Loucy (cell line): Measurements from ENCODE around the gene ARHGAP22.

Experiments used
- H2AFZ ChIP-seq: fragments of 200-600 bp; sonication (generic); 2 replicates; pipeline ENCODE4 v1.6.0; 2016; ENCODE audit warnings: antibody characterized with exemption, mild to moderate bottlenecking, low read length, moderate library complexity
- H3F3A ChIP-seq: fragments of 200-600 bp; 2 replicates; pipeline ENCODE4 v1.6.0; 2016; ENCODE audit warnings: antibody characterized with exemption, low read depth, mild to moderate bottlenecking
- H3K27me3 ChIP-seq: fragments of 200-600 bp; sonication (generic); 2 replicates; pipeline ENCODE4 v1.6.1; 2014; ENCODE audit warnings: low read length, mild to moderate bottlenecking; ENCODE audit not compliant: insufficient read depth, poor library complexity, severe bottlenecking
- H3K36me3 ChIP-seq: fragments of 200-600 bp; sonication (generic); 2 replicates; pipeline ENCODE4 v1.6.1; 2016; ENCODE audit warnings: low read length; ENCODE audit not compliant: insufficient read depth
- H3K4me1 ChIP-seq: fragments of 200-600 bp; sonication (generic); 2 replicates; pipeline ENCODE4 v1.5.1; 2014; ENCODE audit warnings: low read length, mild to moderate bottlenecking; ENCODE audit not compliant: insufficient read depth, poor library complexity, severe bottlenecking
- H3K4me2 ChIP-seq: fragments of 200-600 bp; sonication (generic); 2 replicates; pipeline ENCODE4 v1.6.0; 2014; ENCODE audit warnings: antibody characterized with exemption, low read length, low read depth, mild to moderate bottlenecking; ENCODE audit not compliant: poor library complexity, severe bottlenecking
- H3K4me3 ChIP-seq: fragments of 200-600 bp; sonication (generic); 2 replicates; pipeline ENCODE4 v1.5.1; 2014; ENCODE audit warnings: low read length, mild to moderate bottlenecking, mixed read lengths; ENCODE audit not compliant: poor library complexity, severe bottlenecking
- H3K79me2 ChIP-seq: fragments of 200-600 bp; sonication (generic); 2 replicates; pipeline ENCODE4 v1.6.1; 2014; ENCODE audit warnings: low read length; ENCODE audit not compliant: insufficient read depth
- H3K9ac ChIP-seq: fragments of 200-600 bp; sonication (generic); 2 replicates; pipeline ENCODE4 v1.6.0; 2014; ENCODE audit warnings: mild to moderate bottlenecking, low read depth, low read length, moderate library complexity; ENCODE audit not compliant: poor library complexity, severe bottlenecking
- H3K9me2 ChIP-seq: fragments of 200-600 bp; sonication (generic); replicated peaks from 2 replicates; pipeline ENCODE4 v1.6.1; 2016; ENCODE audit warnings: low read depth, low read length, mixed read lengths
- H3K9me3 ChIP-seq: fragments of 200-600 bp; sonication (generic); 2 replicates; pipeline ENCODE4 v1.6.1; 2014; ENCODE audit warnings: mild to moderate bottlenecking, antibody characterized with exemption, low read length, low read depth; ENCODE audit not compliant: insufficient read depth
- H4K20me1 ChIP-seq: fragments of 200-600 bp; sonication (generic); 2 replicates; pipeline ENCODE4 v1.6.0; 2014; ENCODE audit warnings: antibody characterized with exemption, low read length, mild to moderate bottlenecking; ENCODE audit not compliant: insufficient read depth, poor library complexity, severe bottlenecking
- EZH2phosphoT487 ChIP-seq: fragments of 200-600 bp; IDR thresholded peaks from 2 replicates; pipeline ENCODE4 v1.6.1; 2018; ENCODE audit warnings: antibody characterized with exemption, mild to moderate bottlenecking, moderate library complexity, borderline replicate concordance
- TF ChIP-seq, protein P1 (sequence below): fragments of 200-600 bp; sonication (generic); conservative IDR thresholded peaks from 2 replicates; pipeline ENCODE4 v1.5.1; 2014; ENCODE audit warnings: mild to moderate bottlenecking, antibody characterized with exemption, low read length

Gene ARHGAP22

DNA sequence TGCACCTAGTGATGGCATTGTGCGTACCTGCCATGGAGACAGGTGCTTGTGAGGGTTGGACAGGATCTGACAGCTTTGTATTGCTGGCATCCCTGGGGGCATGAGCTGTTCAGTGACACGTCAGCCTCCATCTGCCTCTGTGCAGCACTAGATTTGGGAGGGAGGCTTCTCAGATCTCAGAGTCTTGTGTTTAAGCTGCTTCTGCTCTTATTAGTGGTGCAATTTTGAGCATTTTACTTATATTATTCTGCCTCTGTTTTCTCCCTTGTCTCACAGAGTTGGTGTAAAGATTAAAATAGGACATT lies 5.1 kb downstream of the ARHGAP22 start:
- H3K79me2 ChIP-seq, result no peaks in the 10 kb centered on the region
- no peak overlapping the region for H2AFZ ChIP-seq
- no peaks in the 10 kb centered on the region for H3K27me3 ChIP-seq
- H3K4me2 ChIP-seq, result no peak overlapping the region
- no peaks in the 10 kb centered on the region for H3K9me3 ChIP-seq
- no peak overlapping the region for H3K4me3 ChIP-seq
- H3K4me1 ChIP-seq, result no peaks in the 10 kb centered on the region
- no peaks in the 10 kb centered on the region for H3K9me2 ChIP-seq
- H3F3A ChIP-seq, result no peaks in the 10 kb centered on the region
- H3K9ac ChIP-seq, result no peak overlapping the region
- H4K20me1 ChIP-seq, result no peaks in the 10 kb centered on the region
- no peak for TF ChIP-seq EZH2phosphoT487
- TF ChIP-seq, protein P1, sequence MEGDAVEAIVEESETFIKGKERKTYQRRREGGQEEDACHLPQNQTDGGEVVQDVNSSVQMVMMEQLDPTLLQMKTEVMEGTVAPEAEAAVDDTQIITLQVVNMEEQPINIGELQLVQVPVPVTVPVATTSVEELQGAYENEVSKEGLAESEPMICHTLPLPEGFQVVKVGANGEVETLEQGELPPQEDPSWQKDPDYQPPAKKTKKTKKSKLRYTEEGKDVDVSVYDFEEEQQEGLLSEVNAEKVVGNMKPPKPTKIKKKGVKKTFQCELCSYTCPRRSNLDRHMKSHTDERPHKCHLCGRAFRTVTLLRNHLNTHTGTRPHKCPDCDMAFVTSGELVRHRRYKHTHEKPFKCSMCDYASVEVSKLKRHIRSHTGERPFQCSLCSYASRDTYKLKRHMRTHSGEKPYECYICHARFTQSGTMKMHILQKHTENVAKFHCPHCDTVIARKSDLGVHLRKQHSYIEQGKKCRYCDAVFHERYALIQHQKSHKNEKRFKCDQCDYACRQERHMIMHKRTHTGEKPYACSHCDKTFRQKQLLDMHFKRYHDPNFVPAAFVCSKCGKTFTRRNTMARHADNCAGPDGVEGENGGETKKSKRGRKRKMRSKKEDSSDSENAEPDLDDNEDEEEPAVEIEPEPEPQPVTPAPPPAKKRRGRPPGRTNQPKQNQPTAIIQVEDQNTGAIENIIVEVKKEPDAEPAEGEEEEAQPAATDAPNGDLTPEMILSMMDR, result no peak
- H3K36me3 ChIP-seq, result no peaks in the 10 kb centered on the region

DNA sequence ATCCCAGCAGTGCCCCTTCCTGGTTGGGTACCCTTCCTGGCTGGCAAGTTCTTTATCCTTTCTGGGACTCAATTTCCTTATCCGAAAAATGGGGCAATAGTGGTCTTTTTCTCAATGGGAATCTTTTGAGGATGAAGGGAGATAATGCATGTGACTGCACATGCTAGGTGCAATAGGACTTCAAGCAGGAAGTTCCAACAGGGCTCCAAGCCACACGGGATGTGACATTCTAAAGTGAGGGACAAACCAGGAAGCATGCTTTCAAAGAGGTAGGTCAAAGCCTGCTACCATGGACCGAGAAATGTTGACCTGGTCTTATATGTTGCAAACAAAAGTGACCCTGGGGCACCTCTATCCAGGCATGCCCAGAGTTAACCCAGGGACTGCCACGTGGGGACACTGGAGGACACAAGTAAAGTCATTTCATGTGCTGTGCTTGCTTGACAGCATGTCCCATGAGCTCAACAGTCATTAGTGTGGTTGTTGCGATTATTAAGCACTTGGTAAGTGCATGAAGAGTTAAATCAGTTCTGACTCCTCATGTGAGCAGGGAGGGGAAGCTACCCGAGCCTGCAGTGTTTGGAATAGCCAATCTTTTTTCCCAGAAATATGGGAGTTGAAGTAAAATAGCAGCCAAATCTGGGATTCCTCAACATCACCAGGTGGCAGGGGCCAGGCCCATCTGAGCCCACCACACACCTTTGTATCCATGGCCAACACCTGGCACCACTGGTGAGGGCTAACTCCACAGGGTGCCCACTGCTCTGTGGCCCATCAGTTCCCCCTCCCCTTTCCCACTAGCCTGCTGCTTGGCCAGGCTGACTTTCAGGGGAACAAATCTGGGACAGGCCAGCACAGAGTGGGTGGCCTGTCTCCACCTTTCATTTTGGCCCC lies 5.7 kb downstream of the ARHGAP22 start:
- TF ChIP-seq, protein P1, result no peak
- TF ChIP-seq EZH2phosphoT487, result no peak
- H4K20me1 ChIP-seq, result no peaks in the 10 kb centered on the region
- H3K9me2 ChIP-seq, result no peaks in the 10 kb centered on the region
- no peaks in the 10 kb centered on the region for H3F3A ChIP-seq
- H3K27me3 ChIP-seq, result no peaks in the 10 kb centered on the region
- no peaks in the 10 kb centered on the region for H3K9me3 ChIP-seq
- no peak overlapping the region for H3K4me3 ChIP-seq
- no peaks in the 10 kb centered on the region for H3K79me2 ChIP-seq
- H3K4me2 ChIP-seq, result no peak overlapping the region
- H3K36me3 ChIP-seq, result no peaks in the 10 kb centered on the region
- H3K9ac ChIP-seq, result no peak overlapping the region
- H3K4me1 ChIP-seq, result no peaks in the 10 kb centered on the region
- no peak overlapping the region for H2AFZ ChIP-seq

DNA sequence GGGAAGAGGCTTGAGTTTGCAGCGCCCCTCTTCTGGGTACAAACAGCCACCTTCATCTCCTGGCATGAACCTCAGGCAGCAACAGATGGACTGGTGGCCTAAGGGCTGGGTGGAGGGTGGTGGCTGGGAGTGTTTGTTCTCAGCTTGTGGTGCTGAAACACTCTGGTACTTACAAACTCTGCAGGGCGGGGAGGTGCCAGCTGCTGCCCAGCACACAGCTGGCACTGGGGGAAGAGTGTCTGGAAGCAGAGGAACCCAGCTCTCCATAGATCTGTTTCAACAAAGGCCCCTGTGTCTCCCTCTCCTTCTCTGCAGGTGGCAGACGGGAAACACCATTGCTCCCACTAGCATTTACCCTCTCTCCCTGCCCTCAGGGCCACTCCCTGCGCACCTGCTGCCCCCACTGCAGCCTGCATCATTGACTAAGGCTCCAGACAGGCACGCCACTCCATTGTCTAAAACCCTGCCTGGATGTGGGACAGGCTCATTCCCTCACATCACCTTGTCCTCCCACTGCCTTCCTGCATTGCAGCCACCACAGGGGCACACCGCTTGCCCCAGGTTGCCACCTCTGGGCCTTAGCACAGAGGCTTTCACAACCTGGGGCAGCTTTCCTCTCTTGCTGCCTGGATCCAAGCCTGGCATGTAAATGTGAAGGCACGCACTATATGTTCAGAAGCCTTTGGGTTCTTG lies 6.5 kb downstream of the ARHGAP22 start:
- no peaks in the 10 kb centered on the region for H3K79me2 ChIP-seq
- no peaks in the 10 kb centered on the region for H3K9me3 ChIP-seq
- no peaks in the 10 kb centered on the region for H3K27me3 ChIP-seq
- H2AFZ ChIP-seq, result no peak overlapping the region
- TF ChIP-seq, protein P1, result no peak
- no peak for TF ChIP-seq EZH2phosphoT487
- no peaks in the 10 kb centered on the region for H3F3A ChIP-seq
- H3K4me1 ChIP-seq, result no peaks in the 10 kb centered on the region
- no peak overlapping the region for H3K4me3 ChIP-seq
- H4K20me1 ChIP-seq, result no peaks in the 10 kb centered on the region
- H3K4me2 ChIP-seq, result no peak overlapping the region
- H3K9me2 ChIP-seq, result no peaks in the 10 kb centered on the region
- no peak overlapping the region for H3K9ac ChIP-seq
- no peaks in the 10 kb centered on the region for H3K36me3 ChIP-seq
